Gastrocnemius medialis (tissue), 4 donors: ENCODE results near the gene UBA3. TPM values are rescaled to one million over a fixed set of nuclear protein-coding genes. Genes with fewer than 3 reads are reported as not detected.

Source experiments
- ATAC-seq, 2 donors: fragments of 150-250 bp; one replicate each; pipeline ENCODE4 v1.9.1; 2016
- DNase-seq, 2 donors: peaks; one replicate each; pipeline ENCODE4 v3.0.0-alpha.2; 2019
- H3K27ac ChIP-seq, 4 donors: fragments of 200-600 bp; sonication (generic); 1 replicate in 1 of 4; 2 replicates in 3 of 4; pipeline ENCODE4 v1.5.1; 2016 to 2018; ENCODE audit warnings: mild to moderate bottlenecking in 2 of 4, moderate library complexity in 1 of 4
- H3K27me3 ChIP-seq, 3 donors: fragments of 200-600 bp; sonication (generic) in 2 of 3; 1 replicate in 1 of 3; 2 replicates in 2 of 3; pipeline versions ENCODE4 v1.5.1 to v1.6.0; 2016 to 2019; ENCODE audit warnings: mild to moderate bottlenecking in 1 of 3, moderate library complexity in 1 of 3
- H3K36me3 ChIP-seq, 2 donors: fragments of 200-600 bp; sonication (generic) in 1 of 2; one replicate each; pipeline ENCODE4 v1.5.1; 2017 to 2018
- H3K4me1 ChIP-seq, 2 donors: fragments of 200-600 bp; sonication (generic) in 1 of 2; one replicate each; pipeline ENCODE4 v1.5.1; 2016 to 2017; ENCODE audit warnings: mild to moderate bottlenecking in 2 of 2
- H3K4me3 ChIP-seq, 4 donors: fragments of 200-600 bp; sonication (generic) in 3 of 4; 1 replicate in 1 of 4; 2 replicates in 3 of 4; pipeline ENCODE4 v1.5.1; 2016 to 2019; ENCODE audit warnings: mild to moderate bottlenecking in 2 of 4
- H3K9me3 ChIP-seq, 3 donors: fragments of 200-600 bp; sonication (generic) in 2 of 3; 1 replicate in 1 of 3; 2 replicates in 2 of 3; pipeline ENCODE4 v1.5.1; 2016 to 2019
- CTCF ChIP-seq, 5 experiments: fragments of 450-650 bp in 3 of 5; fragments of 200-600 bp in 2 of 5; sonication (generic) in 2 of 5; IDR thresholded peaks in 4 of 5; conservative IDR thresholded peaks in 1 of 5; 1 replicate in 4 of 5; 2 replicates in 1 of 5; pipeline ENCODE4 v1.5.1; 2016 to 2019; ENCODE audit warnings: antibody characterized with exemption in 5 of 5, mild to moderate bottlenecking in 3 of 5, moderate library complexity in 3 of 5
- POLR2A ChIP-seq, 2 donors: fragments of 450-650 bp; IDR thresholded peaks; one replicate each; pipeline ENCODE4 v1.6.1; 2017; ENCODE audit warnings: antibody characterized with exemption in 2 of 2, mild to moderate bottlenecking in 2 of 2, moderate library complexity in 2 of 2
- in situ Hi-C, 4 donors: fragments of 200-750 bp; cut with MboI; loops; one replicate each; pipeline versions ENCODE4 v1.15.0 to v1.8.0; 2017; ENCODE audit warnings: low sequenced_read_pairs in 4 of 4
- intact Hi-C: fragments of 100-400 bp; cut with DNase I; formaldehyde crosslinking; loops from one replicate; pipeline ENCODE4 v1.15.1; 2023; ENCODE audit warnings: low total_unique reads
- total RNA-seq, 4 donors: library from RNA; depleted of rRNA; stranded (reverse); fragments of >200 nt; gene quantifications; one replicate each; pipeline versions ENCODE4 v1.1.0 to v1.2.3, GENCODE V29; 2016

The UBA3 gene
- total RNA-seq, 4 donors from 2014 or later: 29.3 to 42.2 (median 36.0) TPM

GRCh38 chr3:69072928-69073327 lies 7.2 kb downstream of the UBA3 start:
- Histone ChIP-seq H3K27me3 (no peaks in the 10 kb centered on the region), H3K27ac (no peak overlapping the region), H3K9me3 (no peaks in the 10 kb centered on the region), H3K4me3 (no peak overlapping the region), H3K4me1 (peaks cover 3 to 4% of the 10 kb centered on the region in 2 donors), H3K36me3 (peaks cover 0 to 28% of the 10 kb centered on the region in 2 donors)
- in situ Hi-C loops (no loop called here), intact Hi-C loops (no loop called here)
- TF ChIP-seq CTCF (IDR thresholded peaks at IDR 0.05 in 4 of 5, conservative IDR thresholded peaks at IDR 0.05 in 1 of 5) (no peak), POLR2A (IDR thresholded peaks at IDR 0.05) (no peak)
- ATAC-seq (no peak), DNase-seq (no peak)

DNA sequence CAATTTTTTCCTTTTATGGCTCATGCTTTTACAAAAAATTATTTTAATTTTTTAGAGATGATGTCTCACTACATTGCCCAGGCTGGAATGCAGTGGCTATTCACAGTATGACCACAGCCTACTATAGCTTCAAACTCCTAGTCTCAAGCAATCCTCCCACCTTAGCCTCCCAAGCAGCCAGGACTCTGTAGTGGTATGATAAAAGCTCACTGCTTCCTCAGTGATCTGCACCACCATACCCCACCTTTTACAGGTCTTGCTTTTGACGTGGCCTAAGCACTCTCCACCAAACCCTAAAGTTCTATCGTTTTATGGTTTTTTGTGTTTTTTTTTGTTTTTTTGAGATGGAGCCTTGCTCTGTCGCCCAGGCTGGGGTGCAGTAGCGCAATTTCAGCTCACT lies 14.0 kb downstream of the UBA3 start:
- no peak overlapping the region for H3K27ac ChIP-seq
- intact Hi-C loops: no loop called here
- H3K4me3 ChIP-seq: no peak overlapping the region
- H3K9me3 ChIP-seq: no peaks in the 10 kb centered on the region
- H3K27me3 ChIP-seq: no peaks in the 10 kb centered on the region
- ATAC-seq: no peak
- no peak for DNase-seq
- TF ChIP-seq POLR2A (IDR thresholded peaks at IDR 0.05): no peak
- TF ChIP-seq CTCF (IDR thresholded peaks at IDR 0.05 in 4 of 5, conservative IDR thresholded peaks at IDR 0.05 in 1 of 5): no peak
- H3K36me3 ChIP-seq: peaks cover 0 to 50% of the 10 kb centered on the region in 2 donors
- no peaks in the 10 kb centered on the region for H3K4me1 ChIP-seq
- in situ Hi-C loops: no loop called here

DNA sequence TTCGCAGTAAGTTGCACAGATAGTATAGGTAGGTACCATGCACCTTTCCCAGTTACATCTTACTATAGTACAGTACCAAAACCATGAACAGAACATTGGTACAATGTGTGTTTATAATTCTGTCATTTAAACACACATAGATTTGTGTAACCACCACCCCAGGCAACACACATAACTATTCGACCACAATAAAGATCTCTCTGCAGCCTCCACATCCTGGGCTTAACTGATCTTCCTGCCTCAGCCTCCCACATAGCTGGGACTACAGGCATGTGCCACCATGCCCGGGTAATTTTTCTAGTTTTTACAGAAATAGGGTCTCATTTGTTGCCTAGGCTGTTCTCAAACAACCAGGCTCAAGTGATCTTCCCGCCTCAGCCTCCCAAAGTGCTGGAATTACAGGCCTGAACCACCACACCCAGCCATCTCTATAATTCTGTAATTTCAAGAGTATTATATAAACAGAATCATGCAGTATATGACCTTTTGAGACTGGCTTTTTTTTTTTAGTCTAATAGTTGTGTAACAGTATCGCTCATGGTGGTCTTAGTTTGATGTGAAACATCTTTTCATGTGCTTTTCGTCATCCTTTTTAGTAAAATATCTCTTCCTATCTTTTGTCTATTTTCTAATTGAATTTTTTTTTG lies 14.7 kb downstream of the UBA3 start:
- Histone ChIP-seq H3K4me3 (no peak overlapping the region), H3K27ac (no peak overlapping the region), H3K36me3 (peaks cover 0 to 50% of the 10 kb centered on the region in 2 donors), H3K4me1 (no peaks in the 10 kb centered on the region), H3K9me3 (no peaks in the 10 kb centered on the region), H3K27me3 (no peaks in the 10 kb centered on the region)
- TF ChIP-seq CTCF (IDR thresholded peaks at IDR 0.05 in 4 of 5, conservative IDR thresholded peaks at IDR 0.05 in 1 of 5): no peak
- no peak for TF ChIP-seq POLR2A (IDR thresholded peaks at IDR 0.05)
- no peak for DNase-seq
- intact Hi-C loops (no loop called here), in situ Hi-C loops (no loop called here)
- no peak for ATAC-seq

GRCh38 chr3:69063636-69064035 lies 16.5 kb downstream of the UBA3 start:
- no peaks in the 10 kb centered on the region for H3K27me3 ChIP-seq
- TF ChIP-seq POLR2A (IDR thresholded peaks at IDR 0.05) (no peak), CTCF (IDR thresholded peaks at IDR 0.05 in 4 of 5, conservative IDR thresholded peaks at IDR 0.05 in 1 of 5) (no peak)
- intact Hi-C loops: no loop called here
- no peaks in the 10 kb centered on the region for H3K9me3 ChIP-seq
- ATAC-seq: no peak
- no peak overlapping the region for H3K4me3 ChIP-seq
- no peaks in the 10 kb centered on the region for H3K4me1 ChIP-seq
- in situ Hi-C loops: no loop called here
- DNase-seq: no peak
- H3K36me3 ChIP-seq: peaks cover 0 to 61% of the 10 kb centered on the region in 2 donors
- H3K27ac ChIP-seq: no peak overlapping the region

GRCh38 chr3:69059688-69060087 lies 20.5 kb downstream of the UBA3 start:
- H3K4me3 ChIP-seq: no peak overlapping the region
- no peaks in the 10 kb centered on the region for H3K27me3 ChIP-seq
- peaks cover 0 to 79% of the 10 kb centered on the region in 2 donors for H3K36me3 ChIP-seq
- in situ Hi-C loops: no loop called here
- intact Hi-C loops: no loop called here
- no peak for ATAC-seq
- no peaks in the 10 kb centered on the region for H3K4me1 ChIP-seq
- H3K27ac ChIP-seq: no peak overlapping the region
- no peaks in the 10 kb centered on the region for H3K9me3 ChIP-seq
- TF ChIP-seq CTCF (IDR thresholded peaks at IDR 0.05 in 4 of 5, conservative IDR thresholded peaks at IDR 0.05 in 1 of 5): no peak
- TF ChIP-seq POLR2A (IDR thresholded peaks at IDR 0.05): no peak
- DNase-seq: no peak
